Activated naive CD4-positive, alpha-beta T cell treated with anti-CD3 and anti-CD28 coated beads, Interleukin-2, amount 50 U/mL, for 24 hours (primary cell): Measurements from ENCODE around the gene TMEM187.

Source experiments
- H3K27ac Mint-ChIP-seq: one replicate; pipeline ENCODE4 v1.8.0; 2021; ENCODE audit warnings: mild to moderate bottlenecking, mixed read lengths
- H3K27me3 Mint-ChIP-seq: one replicate; pipeline ENCODE4 v1.8.0; 2021; ENCODE audit warnings: mixed read lengths
- H3K36me3 Mint-ChIP-seq: one replicate; pipeline ENCODE4 v1.8.0; 2021; ENCODE audit warnings: mixed read lengths
- H3K4me1 Mint-ChIP-seq: one replicate; pipeline ENCODE4 v1.8.0; 2021; ENCODE audit warnings: mixed read lengths
- H3K4me3 Mint-ChIP-seq: one replicate; pipeline ENCODE4 v1.8.0; 2021; ENCODE audit warnings: mild to moderate bottlenecking, mixed read lengths
- H3K9me3 Mint-ChIP-seq: one replicate; pipeline ENCODE4 v1.8.0; 2021; ENCODE audit warnings: mixed read lengths

Gene TMEM187

DNA sequence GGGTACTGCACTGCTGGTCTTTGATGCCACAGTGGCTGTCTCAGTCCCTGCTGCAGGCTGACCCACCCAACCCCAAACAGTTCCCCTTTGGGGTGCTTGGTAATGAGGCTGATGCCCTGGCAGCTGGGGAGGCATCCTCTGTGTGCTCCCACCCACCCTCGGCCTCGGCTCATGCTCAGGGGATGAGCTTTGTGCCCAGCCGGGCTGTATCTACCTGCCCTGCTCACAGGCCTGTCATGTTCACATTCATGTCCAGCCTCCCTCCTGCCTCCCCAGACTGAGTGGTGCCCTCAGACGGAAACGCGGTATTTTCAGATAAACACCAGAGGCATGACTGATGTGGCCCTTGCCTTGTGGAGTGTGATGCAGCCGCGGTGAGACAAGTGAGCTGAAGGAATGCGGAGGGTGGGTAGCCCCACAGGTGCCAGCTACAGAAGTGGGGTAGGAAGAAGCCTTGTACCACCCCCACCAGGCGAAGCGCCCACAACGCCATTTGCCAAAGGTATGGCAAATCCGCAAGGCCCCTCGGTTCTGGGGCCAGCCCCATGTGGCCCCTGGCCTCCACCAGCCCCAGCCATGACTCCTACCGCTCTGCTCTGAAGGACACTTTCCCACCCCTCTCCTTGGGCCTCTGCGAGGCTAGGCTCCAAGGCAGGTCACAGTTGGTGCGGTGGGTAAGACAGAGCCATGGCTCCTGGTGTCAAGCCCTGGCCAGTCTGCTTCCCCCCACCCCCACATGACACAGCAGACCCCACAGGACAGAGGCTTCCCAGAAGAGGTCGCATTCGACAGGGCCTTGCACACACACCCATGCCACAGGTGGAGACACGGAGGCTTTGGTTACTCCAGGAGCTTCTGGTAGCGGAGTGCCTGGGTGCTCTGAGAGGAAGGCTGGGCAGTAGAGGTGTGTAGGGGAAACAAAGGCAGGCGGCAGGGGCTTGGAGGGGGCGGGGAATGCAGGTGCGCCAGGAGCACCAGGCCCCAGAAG lies 26.3 kb upstream of the TMEM187 start:
- Mint-ChIP-seq H3K36me3 (peaks cover 3% of the 10 kb centered on the region), H3K27me3 (no peaks in the 10 kb centered on the region), H3K4me3 (no peak overlapping the region), H3K4me1 (peaks cover 18% of the 10 kb centered on the region), H3K27ac (peak overlapping the region; percentile 12), H3K9me3 (no peaks in the 10 kb centered on the region)

DNA sequence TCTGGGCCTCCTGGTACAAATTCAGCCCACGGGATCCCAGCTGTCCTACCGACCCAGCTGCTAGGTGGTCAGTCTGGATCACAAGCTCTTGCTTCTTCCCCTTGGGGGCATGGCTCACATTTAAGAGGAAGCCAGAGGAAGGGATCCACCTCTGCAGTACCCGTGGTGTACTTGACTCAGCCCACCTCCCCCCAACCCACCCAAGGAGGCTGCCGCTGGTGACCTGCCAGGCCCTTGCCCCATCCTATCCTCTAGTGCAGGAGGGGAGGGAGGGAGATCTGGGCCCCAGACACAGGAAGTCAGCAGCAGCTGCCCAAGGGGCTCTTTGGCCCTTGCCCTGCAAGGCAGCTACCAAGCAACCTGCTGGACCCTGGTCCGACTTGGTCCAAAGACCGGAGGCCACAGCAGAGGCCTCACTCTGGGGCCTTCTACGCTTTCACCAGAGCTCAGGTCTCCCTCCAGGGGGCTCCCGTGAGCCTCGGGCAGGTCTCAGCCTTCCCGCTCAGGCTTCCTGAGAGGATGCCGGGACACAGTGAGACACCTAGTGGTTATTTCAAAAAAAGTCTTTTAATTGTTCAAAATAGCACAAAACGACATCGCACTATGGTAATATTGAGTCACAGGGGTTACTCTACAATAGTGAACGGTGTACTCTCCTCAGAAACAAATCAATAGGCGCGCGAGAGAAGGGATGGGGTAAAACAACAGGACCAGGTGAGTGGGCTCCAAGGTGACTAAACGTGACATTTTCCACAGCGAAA lies 25.4 kb upstream of the TMEM187 start:
- H3K27ac Mint-ChIP-seq = peak overlapping the region; percentile 82
- H3K9me3 Mint-ChIP-seq = no peaks in the 10 kb centered on the region
- H3K36me3 Mint-ChIP-seq = peaks cover 3% of the 10 kb centered on the region
- no peaks in the 10 kb centered on the region for H3K27me3 Mint-ChIP-seq
- peaks cover 16% of the 10 kb centered on the region for H3K4me1 Mint-ChIP-seq
- H3K4me3 Mint-ChIP-seq = peak overlapping the region; percentile 59

DNA sequence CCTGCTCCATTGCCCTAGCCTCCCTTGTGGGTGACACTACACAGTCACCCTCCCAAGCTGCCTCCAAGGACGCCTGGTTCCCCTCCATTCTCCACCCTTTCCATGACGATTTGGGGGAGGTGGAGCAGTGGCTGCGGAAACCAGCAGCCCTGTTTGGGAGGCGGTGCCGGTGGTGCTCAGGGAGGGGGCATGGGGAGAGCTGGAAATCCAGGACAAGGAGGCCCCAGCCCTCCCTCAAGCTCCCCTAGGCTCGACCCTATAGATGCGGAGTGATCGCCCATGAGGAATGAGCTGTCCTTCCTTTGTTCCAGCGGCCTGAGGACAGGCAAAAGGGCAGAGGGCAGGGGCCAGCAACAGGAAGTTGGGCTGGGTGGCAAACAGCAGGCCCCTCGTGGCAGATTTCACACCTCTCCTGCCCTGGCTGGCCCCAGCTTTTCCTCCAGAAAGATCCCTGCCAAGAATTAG lies 24.5 kb upstream of the TMEM187 start:
- Mint-ChIP-seq H3K36me3 (peaks cover 3% of the 10 kb centered on the region), H3K4me1 (peaks cover 16% of the 10 kb centered on the region), H3K9me3 (no peaks in the 10 kb centered on the region), H3K4me3 (no peak overlapping the region), H3K27ac (no peak overlapping the region), H3K27me3 (no peaks in the 10 kb centered on the region)

DNA sequence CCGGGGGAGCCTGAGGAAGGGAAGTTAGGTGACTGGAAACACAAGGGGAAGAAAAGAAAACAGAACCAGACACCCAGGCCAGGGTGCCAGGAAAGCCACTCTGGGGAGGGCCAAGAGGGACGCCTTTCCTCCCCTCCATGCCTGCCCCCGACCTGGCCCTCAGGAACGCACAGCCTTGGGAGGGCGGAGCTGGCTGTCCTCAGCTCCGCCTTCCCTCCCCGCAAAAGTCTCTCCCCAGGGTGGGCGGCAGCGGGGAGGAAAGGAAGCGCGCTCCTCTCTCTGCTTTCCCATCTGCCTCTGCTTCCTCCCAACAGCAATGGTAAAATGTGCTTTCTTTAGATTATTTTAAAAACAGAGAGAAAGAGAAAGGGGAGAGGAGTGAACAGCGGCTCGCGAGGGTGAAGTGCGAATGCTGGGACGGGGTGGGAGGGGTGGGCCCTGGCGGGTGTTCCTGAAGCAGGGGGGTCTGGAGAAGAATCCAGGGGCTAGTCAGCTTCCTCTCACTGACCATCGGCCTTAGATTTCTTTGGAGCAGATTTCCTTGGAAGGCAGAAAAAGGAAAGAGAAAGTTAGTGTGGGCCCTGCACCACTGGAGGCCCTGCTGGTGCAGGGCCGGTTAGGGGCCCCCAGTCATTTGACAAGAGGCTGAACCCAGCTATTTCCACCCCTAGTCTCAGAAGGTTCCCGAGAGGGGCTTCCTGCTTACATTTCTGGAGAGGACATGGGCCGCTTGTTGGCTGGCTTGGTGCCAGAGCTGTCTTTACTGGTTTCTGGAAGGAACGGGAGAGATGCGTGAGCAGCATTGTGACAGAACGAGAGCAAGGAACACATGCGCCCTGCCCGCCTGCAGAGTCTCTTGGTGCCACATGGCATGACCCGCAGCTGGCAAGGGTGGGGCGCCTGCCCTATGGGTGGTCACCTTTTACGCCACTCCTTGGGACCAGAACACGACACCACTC lies 23.4 kb upstream of the TMEM187 start:
- Mint-ChIP-seq H3K27ac (peak overlapping the region; percentile 84), H3K27me3 (no peaks in the 10 kb centered on the region), H3K4me3 (peak overlapping the region; percentile 11), H3K4me1 (peaks cover 12% of the 10 kb centered on the region), H3K9me3 (no peaks in the 10 kb centered on the region), H3K36me3 (peaks cover 3% of the 10 kb centered on the region)

DNA sequence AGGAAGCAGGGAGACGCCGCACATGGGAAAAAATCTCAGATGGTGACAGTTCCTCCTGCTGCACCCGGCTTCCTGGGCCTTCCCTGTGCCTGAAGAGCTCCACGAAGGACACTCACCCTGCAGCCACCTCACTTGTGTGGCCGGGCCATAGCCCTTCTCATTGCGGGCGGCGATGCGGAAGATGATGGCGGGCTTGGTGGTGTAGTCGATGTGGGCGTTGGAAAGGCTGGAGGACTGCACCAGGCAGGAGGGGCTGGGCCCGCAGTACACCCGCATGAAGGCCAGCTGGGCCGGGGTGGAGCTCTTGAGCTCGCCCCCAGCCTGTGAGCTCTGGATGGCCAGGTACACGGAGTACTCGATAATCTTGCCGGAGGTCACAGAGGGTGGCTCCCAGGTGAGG lies 22.4 kb upstream of the TMEM187 start:
- no peak overlapping the region for H3K4me3 Mint-ChIP-seq
- H3K4me1 Mint-ChIP-seq = peaks cover 12% of the 10 kb centered on the region
- H3K9me3 Mint-ChIP-seq = no peaks in the 10 kb centered on the region
- H3K27me3 Mint-ChIP-seq = no peaks in the 10 kb centered on the region
- H3K36me3 Mint-ChIP-seq = peaks cover 3% of the 10 kb centered on the region
- H3K27ac Mint-ChIP-seq = peak overlapping the region; percentile 46

DNA sequence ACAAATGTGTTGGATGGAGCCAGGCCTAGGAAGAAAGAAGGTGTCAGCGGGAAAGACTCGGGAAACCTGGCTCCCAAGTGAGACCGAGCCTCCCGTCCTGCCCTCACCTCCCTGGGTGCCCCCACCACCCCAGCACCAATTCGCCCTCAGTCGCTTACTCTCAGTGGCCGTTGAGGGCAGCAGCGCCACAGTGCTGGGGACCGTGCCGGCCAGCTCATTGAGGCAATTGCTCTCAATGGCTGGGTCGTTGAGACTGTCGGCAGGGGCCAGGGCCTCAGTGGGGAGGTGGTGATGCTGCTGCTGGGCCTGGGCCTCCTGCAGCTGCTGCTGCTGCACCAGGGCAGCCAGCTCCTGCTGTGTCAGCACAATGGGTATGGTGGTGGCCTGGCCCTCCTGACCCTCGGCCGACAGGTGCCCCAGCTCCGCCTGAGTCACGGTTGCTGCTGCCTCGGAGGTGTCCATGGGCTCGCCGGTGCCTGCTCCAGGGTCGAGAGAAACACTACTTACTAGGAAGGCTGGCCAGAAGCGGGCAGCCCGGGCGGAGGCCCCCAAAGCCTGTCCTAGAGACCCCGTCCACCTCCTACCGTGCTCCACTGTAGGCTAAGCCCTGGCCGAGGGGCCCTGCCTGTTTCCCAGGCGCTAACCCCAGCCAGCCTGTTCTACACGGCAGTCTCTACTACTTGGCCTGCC lies 20.7 kb upstream of the TMEM187 start:
- Mint-ChIP-seq H3K27ac (no peak overlapping the region), H3K36me3 (peaks cover 3% of the 10 kb centered on the region)

DNA sequence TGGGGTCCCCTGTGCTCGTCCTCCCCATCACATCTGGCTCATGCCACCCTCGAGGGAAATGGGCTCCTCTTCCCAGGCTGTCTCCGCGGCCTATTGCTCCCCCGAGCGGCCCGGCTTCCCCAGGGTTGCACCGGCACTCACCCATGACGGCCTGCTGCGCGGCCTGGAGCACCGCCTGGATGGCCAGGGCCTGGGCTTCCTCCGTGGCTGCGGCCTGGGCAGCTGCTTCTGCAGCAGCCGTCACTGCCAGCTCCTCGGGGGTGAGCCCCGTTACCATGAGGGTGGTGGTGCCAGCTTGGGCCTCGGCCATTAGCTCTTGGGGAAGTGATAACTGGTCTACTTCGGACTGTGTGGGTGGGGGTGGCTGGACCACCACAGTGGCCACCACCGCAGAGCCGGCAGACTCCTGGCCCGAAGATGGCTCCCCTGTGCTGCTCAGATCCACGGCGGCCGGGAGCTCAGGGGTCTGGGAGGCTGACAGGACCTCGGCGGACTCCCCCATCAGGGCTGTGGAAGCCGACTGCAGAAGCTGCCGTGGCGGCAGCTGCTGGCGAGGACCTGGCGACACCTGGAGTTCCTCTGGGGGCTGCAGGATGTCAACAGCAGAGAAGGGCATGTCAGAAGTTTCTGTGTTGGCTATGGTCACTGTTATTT lies 20.1 kb upstream of the TMEM187 start:
- Mint-ChIP-seq H3K9me3 (no peaks in the 10 kb centered on the region), H3K27ac (no peak overlapping the region), H3K4me3 (no peak overlapping the region), H3K4me1 (peaks cover 9% of the 10 kb centered on the region), H3K27me3 (no peaks in the 10 kb centered on the region), H3K36me3 (peaks cover 1% of the 10 kb centered on the region)

More for the DNA sequence above, 20.7 kb upstream of the TMEM187 start:
- no peaks in the 10 kb centered on the region for H3K27me3 Mint-ChIP-seq
- no peaks in the 10 kb centered on the region for H3K9me3 Mint-ChIP-seq
- peaks cover 12% of the 10 kb centered on the region for H3K4me1 Mint-ChIP-seq
- no peak overlapping the region for H3K4me3 Mint-ChIP-seq

DNA sequence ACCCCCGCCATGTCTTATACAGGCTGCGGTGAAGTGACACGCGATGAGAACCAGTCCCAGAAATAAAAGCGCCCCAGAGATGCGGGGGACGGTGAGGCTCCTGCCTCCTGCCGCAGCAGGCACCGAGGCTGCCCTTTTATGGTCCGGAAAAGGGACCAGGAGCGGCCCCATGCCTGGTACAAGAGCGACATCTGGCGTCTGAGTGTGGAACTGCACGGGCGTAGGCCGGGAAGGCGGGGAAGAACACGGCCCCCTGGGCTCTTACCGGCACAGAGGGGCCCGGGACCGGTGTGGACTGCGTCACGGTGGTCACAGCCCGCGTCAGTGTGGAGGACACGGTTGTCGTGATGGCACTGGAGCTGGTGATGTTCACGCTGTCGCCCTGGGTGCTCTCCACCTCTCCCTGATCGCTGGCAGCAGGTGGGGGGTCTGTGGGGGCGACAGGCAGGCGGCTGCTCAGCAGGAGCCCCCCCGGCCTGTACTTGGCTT lies 19.2 kb upstream of the TMEM187 start:
- Mint-ChIP-seq H3K36me3 (no peaks in the 10 kb centered on the region), H3K4me1 (peaks cover 4% of the 10 kb centered on the region), H3K27ac (no peak overlapping the region), H3K9me3 (no peaks in the 10 kb centered on the region), H3K4me3 (no peak overlapping the region), H3K27me3 (no peaks in the 10 kb centered on the region)

DNA sequence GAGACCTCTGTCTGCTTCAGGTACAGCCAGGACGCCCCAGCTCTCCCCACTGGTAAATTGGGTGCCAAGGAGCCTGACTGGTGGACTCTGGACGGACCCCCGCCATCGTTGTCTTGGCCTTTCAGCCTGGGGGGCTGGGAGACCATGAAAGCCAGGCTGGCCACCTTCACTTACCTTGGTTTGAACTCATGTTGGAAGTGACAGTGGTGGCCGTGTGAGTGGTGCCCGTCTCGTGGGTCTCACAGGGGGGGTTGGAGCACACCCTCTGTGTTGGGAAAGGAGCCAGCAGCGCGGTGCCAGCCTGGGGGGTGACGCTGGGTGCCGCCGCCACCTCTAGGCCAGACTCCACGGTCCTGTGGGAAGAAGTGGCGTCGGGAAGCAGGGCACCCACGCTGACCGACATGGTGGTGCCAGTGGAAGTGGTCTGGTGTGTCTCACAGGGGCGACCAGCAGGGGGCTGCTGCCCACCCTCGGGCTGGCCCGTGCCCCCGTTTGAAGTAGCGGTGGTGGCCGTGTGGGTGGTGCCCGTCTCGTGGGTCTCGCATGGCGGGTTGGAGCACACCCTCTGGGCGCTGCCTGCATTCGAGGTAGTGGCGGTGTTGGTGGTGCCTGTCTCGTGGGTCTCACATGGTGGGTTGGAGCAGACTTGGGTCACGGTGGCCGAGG lies 18.5 kb upstream of the TMEM187 start:
- H3K4me3 Mint-ChIP-seq = no peak overlapping the region
- no peaks in the 10 kb centered on the region for H3K27me3 Mint-ChIP-seq
- H3K36me3 Mint-ChIP-seq = no peaks in the 10 kb centered on the region
- no peaks in the 10 kb centered on the region for H3K4me1 Mint-ChIP-seq
- H3K9me3 Mint-ChIP-seq = no peaks in the 10 kb centered on the region
- no peak overlapping the region for H3K27ac Mint-ChIP-seq

DNA sequence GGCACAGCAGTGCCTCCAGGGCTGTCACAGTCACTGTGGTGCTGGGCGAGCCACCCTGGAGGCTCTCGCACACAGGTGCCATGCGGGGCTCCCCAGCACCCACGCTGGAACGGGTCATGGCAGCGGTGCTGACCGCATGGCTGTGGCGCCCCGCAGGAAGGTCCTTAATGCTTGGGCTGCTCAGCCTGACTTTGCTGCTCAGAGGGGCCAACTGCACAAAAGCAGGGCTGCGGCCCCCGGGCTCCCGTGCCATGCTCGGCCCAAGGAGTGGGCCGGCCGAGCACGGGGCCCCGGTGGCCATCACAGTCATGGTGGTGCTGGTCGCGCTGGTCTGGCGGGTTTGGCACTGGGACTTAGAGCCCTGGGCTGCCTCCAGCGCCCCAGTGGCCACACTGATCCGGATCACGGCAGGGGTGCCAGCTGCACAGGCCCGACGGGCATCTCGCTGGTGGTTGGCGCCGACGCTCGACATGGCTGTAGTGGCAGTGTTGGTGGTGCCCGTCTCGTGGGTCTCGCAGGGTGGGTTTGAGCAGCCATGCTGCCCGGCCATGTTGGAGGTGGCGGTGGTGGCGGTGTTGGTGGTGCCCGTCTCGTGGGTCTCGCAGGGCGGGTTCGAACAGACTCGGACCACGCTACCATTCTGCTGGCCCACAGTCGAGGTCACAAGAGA lies 17.9 kb upstream of the TMEM187 start:
- no peak overlapping the region for H3K4me3 Mint-ChIP-seq
- H3K27me3 Mint-ChIP-seq = no peaks in the 10 kb centered on the region
- no peaks in the 10 kb centered on the region for H3K9me3 Mint-ChIP-seq
- H3K36me3 Mint-ChIP-seq = no peaks in the 10 kb centered on the region
- H3K27ac Mint-ChIP-seq = no peak overlapping the region
- H3K4me1 Mint-ChIP-seq = no peaks in the 10 kb centered on the region

DNA sequence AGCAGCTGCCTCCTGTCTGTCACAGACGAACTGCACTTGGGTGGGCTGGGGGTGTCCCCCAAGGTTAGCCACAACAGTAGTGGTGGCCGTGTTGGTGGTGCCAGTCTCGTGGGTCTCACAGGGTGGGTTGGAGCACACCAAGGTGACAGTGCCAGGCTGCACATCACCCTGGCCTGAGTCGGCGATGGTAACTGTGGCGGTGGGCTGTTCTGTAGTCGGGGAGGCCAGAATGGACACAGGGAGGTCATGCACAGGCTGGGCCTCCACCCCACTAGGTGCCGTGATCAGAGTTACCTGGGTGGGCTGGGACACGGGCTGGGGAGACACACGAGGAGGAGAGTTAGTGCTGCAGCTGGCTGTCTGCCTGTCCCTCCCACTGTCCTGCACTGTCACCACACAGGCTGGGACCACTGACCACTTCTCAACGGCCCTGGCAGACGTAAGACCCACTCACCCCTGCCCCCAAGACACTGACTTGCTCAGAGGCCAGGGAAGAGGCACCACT lies 17.3 kb upstream of the TMEM187 start:
- Mint-ChIP-seq H3K27ac (no peak overlapping the region), H3K4me3 (no peak overlapping the region), H3K27me3 (no peaks in the 10 kb centered on the region), H3K4me1 (no peaks in the 10 kb centered on the region), H3K9me3 (no peaks in the 10 kb centered on the region), H3K36me3 (no peaks in the 10 kb centered on the region)

DNA sequence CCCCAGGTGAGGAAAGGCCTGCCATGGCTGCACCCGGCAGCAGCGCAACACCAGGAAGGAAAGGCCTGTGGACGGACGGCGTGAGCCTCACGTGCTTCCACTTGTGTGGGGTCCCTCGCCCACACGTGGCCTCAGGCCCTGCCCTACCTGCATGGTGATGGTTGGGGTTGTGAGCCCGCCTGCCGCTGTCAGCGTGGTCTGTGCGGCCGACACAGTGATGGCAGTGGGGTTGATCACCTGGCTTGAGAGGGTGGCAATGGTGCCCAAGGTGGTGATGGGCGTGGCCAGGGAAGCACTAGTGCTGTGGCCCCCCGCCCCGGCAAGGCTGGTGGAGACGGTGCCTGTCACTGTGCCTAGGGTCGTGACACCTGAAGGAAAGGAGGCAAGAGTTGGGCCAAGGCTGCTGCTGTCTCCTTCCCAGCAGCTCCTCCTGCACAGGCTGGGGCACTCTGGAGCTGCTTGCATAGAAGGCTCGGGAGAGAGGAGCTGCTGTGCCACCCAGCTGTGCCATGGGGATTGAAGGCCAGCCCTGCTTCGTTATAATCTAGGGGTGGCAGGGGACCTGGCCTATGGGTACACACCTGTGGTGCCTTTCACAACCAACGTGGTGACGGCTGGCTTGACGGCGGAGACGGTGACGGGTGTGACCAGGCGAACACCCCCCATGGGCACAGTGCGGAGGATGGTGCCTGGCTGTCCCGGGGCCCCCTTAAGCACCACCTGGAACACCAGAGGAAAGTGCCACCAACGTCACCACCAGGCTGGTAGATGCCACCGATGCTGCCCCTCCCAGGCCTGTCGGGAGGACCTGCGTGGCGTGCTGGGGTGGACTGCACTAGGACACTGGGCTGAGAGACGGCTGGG lies 16.3 kb upstream of the TMEM187 start:
- H3K9me3 Mint-ChIP-seq = no peaks in the 10 kb centered on the region
- H3K36me3 Mint-ChIP-seq = no peaks in the 10 kb centered on the region
- no peaks in the 10 kb centered on the region for H3K27me3 Mint-ChIP-seq
- no peaks in the 10 kb centered on the region for H3K4me1 Mint-ChIP-seq
- no peak overlapping the region for H3K27ac Mint-ChIP-seq
- no peak overlapping the region for H3K4me3 Mint-ChIP-seq
